Spleen (tissue), 7 donors: ENCODE measurements around the gene FKBP10.
"Not testable (repeated sequence)": the region's sequence is repeated elsewhere in the genome, so short reads cannot be mapped to it uniquely, and the experiment has no call there.

Source experiments
- CTCF ChIP-seq, 11 experiments: fragments of 200-600 bp in 7 of 11; fragments of 450-650 bp in 4 of 11; sonication (generic) in 4 of 11; IDR thresholded peaks in 8 of 11; conservative IDR thresholded peaks in 3 of 11; 1 replicate in 7 of 11; 2 replicates in 4 of 11; pipeline versions ENCODE4 v1.4.0 to v1.8.0; 2016 to 2021; ENCODE audit warnings: antibody characterized with exemption in 11 of 11, inconsistent platforms in 4 of 11, mild to moderate bottlenecking in 1 of 11
- POLR2A ChIP-seq, 3 donors: fragments of 450-650 bp; IDR thresholded peaks; one replicate each; pipeline ENCODE4 v1.5.1; 2017; ENCODE audit warnings: antibody characterized with exemption in 3 of 3, mild to moderate bottlenecking in 1 of 3
- POLR2AphosphoS5 ChIP-seq, 3 donors: sonication (generic); formaldehyde crosslinking; IDR thresholded peaks; one replicate each; pipeline ENCODE4 v1.5.1; 2017; ENCODE audit warnings: antibody characterized with exemption in 3 of 3
- donor health status: DM: no; HTN: no; CAD: no; lungs with moderate emphysema.
- donor health status: DM: no; HTN: no; CAD: no.
- donor health status: DM: no; HTN: no; CAD: no.

- TF ChIP-seq CTCF (IDR thresholded peaks at IDR 0.05 in 8 of 11, conservative IDR thresholded peaks at IDR 0.05 in 3 of 11); POLR2AphosphoS5 (IDR thresholded peaks at IDR 0.05); POLR2A (IDR thresholded peaks at IDR 0.05): not testable (repeated sequence)
Observed at GRCh38 chr17:41840781-41841180, 28.0 kb downstream of the FKBP10 start.
